Gastrocnemius medialis (tissue), 4 donors: ENCODE data around the gene SLC29A3.

Source experiments
- CTCF ChIP-seq, 5 experiments: fragments of 450-650 bp in 3 of 5; fragments of 200-600 bp in 2 of 5; sonication (generic) in 2 of 5; IDR thresholded peaks in 4 of 5; conservative IDR thresholded peaks in 1 of 5; 1 replicate in 4 of 5; 2 replicates in 1 of 5; pipeline ENCODE4 v1.5.1; 2016 to 2019; ENCODE audit warnings: antibody characterized with exemption in 5 of 5, mild to moderate bottlenecking in 3 of 5, moderate library complexity in 3 of 5
- POLR2A ChIP-seq, 2 donors: fragments of 450-650 bp; IDR thresholded peaks; one replicate each; pipeline ENCODE4 v1.6.1; 2017; ENCODE audit warnings: antibody characterized with exemption in 2 of 2, mild to moderate bottlenecking in 2 of 2, moderate library complexity in 2 of 2

- no peak for TF ChIP-seq CTCF (IDR thresholded peaks at IDR 0.05 in 4 of 5, conservative IDR thresholded peaks at IDR 0.05 in 1 of 5)
- TF ChIP-seq POLR2A (IDR thresholded peaks at IDR 0.05): no peak
Observed at GRCh38 chr10:71277914-71278665, 41.0 kb upstream of the SLC29A3 start.
